ENCODE results near the gene ARID3A.
"Not testable (repeated sequence)": the region's sequence is repeated elsewhere in the genome, so short reads cannot be mapped to it uniquely, and the experiment has no call there.

DNA sequence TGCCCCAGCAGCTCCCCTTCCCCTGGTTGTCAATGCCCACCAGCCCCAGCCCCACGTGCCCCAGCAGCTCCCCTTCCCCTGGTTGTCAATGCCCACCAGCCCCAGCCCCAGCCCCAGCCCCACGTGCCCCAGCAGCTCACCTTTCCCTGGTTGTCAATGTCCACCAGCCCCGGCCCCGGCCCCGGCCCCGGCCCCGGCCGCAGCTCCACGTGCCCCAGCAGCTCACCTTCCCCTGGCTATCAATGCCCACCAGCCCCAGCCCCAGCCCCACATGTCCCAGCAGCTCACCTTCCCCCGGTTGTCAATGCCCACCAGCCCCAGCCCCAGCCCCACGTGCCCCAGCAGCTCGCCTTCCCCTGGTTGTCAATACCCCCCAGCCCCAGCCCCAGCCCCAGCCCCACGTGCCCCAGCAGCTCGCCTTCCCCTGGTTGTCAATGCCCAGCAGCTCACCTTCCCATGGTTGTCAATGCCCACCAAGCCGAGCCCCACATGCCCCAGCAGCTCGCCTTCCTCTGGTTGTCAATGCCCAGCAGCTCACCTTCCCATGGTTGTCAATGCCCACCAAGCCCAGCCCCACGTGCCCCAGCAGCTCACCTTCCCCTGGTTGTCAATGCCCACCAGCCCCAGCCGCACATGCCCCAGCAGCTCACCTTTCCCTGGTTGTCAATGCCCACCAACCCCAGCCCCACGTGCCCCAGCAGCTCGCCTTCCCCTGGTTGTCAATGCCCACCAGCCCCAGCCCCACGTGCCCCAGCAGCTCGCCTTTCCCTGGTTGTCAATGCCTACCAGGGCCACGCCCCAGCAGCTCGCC lies 46.9 kb upstream of the ARID3A start:
- not testable (repeated sequence) for TF ChIP-seq FOS (IDR thresholded peaks at IDR 0.05; ENCODE audit: borderline replicate concordance, insufficient read depth, low read length); EZH2 (IDR thresholded peaks at IDR 0.05; ENCODE audit: borderline replicate concordance, low read depth, low read length, severe bottlenecking); POLR2A (IDR thresholded peaks at IDR 0.05; ENCODE audit: low read depth, low read length); MYC (IDR thresholded peaks at IDR 0.05; ENCODE audit: low read depth, low read length); POLR2AphosphoS5 (IDR thresholded peaks at IDR 0.05; ENCODE audit: insufficient read depth, low read depth, low read length)
- TF ChIP-seq, protein P1, sequence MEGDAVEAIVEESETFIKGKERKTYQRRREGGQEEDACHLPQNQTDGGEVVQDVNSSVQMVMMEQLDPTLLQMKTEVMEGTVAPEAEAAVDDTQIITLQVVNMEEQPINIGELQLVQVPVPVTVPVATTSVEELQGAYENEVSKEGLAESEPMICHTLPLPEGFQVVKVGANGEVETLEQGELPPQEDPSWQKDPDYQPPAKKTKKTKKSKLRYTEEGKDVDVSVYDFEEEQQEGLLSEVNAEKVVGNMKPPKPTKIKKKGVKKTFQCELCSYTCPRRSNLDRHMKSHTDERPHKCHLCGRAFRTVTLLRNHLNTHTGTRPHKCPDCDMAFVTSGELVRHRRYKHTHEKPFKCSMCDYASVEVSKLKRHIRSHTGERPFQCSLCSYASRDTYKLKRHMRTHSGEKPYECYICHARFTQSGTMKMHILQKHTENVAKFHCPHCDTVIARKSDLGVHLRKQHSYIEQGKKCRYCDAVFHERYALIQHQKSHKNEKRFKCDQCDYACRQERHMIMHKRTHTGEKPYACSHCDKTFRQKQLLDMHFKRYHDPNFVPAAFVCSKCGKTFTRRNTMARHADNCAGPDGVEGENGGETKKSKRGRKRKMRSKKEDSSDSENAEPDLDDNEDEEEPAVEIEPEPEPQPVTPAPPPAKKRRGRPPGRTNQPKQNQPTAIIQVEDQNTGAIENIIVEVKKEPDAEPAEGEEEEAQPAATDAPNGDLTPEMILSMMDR (IDR thresholded peaks at IDR 0.05; ENCODE audit: extremely low read depth in 1 of 2, insufficient read depth in 1 of 2, low read depth in 1 of 2, low read length in 2 of 2): not testable (repeated sequence)
